Loucy (cell line): ENCODE measurements around the gene TTC9B.
"Not testable (repeated sequence)": the region's sequence is repeated elsewhere in the genome, so short reads cannot be mapped to it uniquely, and the experiment has no call there.

ENCODE experiments used
- H2AFZ ChIP-seq: fragments of 200-600 bp; sonication (generic); 2 replicates; pipeline ENCODE4 v1.6.0; 2016; ENCODE audit warnings: antibody characterized with exemption, mild to moderate bottlenecking, low read length, moderate library complexity
- H3F3A ChIP-seq: fragments of 200-600 bp; 2 replicates; pipeline ENCODE4 v1.6.0; 2016; ENCODE audit warnings: antibody characterized with exemption, low read depth, mild to moderate bottlenecking
- H3K27me3 ChIP-seq: fragments of 200-600 bp; sonication (generic); 2 replicates; pipeline ENCODE4 v1.6.1; 2014; ENCODE audit warnings: low read length, mild to moderate bottlenecking; ENCODE audit not compliant: insufficient read depth, poor library complexity, severe bottlenecking
- H3K36me3 ChIP-seq: fragments of 200-600 bp; sonication (generic); 2 replicates; pipeline ENCODE4 v1.6.1; 2016; ENCODE audit warnings: low read length; ENCODE audit not compliant: insufficient read depth
- H3K4me1 ChIP-seq: fragments of 200-600 bp; sonication (generic); 2 replicates; pipeline ENCODE4 v1.5.1; 2014; ENCODE audit warnings: low read length, mild to moderate bottlenecking; ENCODE audit not compliant: insufficient read depth, poor library complexity, severe bottlenecking
- H3K4me2 ChIP-seq: fragments of 200-600 bp; sonication (generic); 2 replicates; pipeline ENCODE4 v1.6.0; 2014; ENCODE audit warnings: antibody characterized with exemption, low read length, low read depth, mild to moderate bottlenecking; ENCODE audit not compliant: poor library complexity, severe bottlenecking
- H3K4me3 ChIP-seq: fragments of 200-600 bp; sonication (generic); 2 replicates; pipeline ENCODE4 v1.5.1; 2014; ENCODE audit warnings: low read length, mild to moderate bottlenecking, mixed read lengths; ENCODE audit not compliant: poor library complexity, severe bottlenecking
- H3K79me2 ChIP-seq: fragments of 200-600 bp; sonication (generic); 2 replicates; pipeline ENCODE4 v1.6.1; 2014; ENCODE audit warnings: low read length; ENCODE audit not compliant: insufficient read depth
- H3K9ac ChIP-seq: fragments of 200-600 bp; sonication (generic); 2 replicates; pipeline ENCODE4 v1.6.0; 2014; ENCODE audit warnings: mild to moderate bottlenecking, low read depth, low read length, moderate library complexity; ENCODE audit not compliant: poor library complexity, severe bottlenecking
- H3K9me2 ChIP-seq: fragments of 200-600 bp; sonication (generic); replicated peaks from 2 replicates; pipeline ENCODE4 v1.6.1; 2016; ENCODE audit warnings: low read depth, low read length, mixed read lengths
- H3K9me3 ChIP-seq: fragments of 200-600 bp; sonication (generic); 2 replicates; pipeline ENCODE4 v1.6.1; 2014; ENCODE audit warnings: mild to moderate bottlenecking, antibody characterized with exemption, low read length, low read depth; ENCODE audit not compliant: insufficient read depth
- H4K20me1 ChIP-seq: fragments of 200-600 bp; sonication (generic); 2 replicates; pipeline ENCODE4 v1.6.0; 2014; ENCODE audit warnings: antibody characterized with exemption, low read length, mild to moderate bottlenecking; ENCODE audit not compliant: insufficient read depth, poor library complexity, severe bottlenecking

The TTC9B gene

DNA sequence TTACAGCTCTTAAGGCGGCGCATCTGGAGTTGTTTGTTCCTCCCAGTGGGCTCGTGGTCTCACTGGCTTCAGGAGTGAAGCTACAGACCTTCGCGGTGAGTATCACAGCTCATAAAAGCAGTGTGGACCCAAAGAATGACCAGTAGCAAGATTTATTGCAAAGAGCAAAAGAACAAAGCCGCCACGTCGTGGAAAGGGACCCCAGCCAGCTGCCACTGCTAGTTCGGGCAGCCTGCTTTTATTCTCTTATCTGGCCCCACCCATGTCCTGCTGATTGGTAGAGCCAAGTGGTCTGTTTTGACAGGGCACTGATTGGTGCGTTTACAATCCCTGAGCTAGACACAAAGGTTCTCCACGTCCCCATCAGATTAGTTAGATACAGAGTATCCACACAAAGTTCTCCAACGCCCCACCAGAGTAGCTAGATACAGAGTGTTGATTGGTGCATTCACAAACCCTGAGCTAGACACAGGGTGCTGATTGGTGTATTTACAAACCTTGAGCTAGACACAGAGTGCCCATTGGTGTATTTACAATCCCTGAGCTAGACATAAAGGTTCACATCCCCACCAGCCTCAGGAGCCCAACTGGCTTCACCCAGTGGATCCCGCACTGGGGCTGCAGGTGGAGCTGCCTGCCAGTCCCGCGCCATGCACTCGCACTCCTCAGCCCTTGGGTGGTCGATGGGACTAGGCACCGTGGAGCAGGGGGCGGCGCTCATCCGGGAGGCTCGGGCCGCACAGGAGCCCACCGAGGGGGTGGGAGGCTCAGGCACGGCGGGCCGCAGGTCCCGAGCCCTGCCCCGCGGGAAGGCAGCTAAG lies 48.5 kb downstream of the TTC9B start:
- H3K4me2 ChIP-seq, H3K4me3 ChIP-seq, H3K9me3 ChIP-seq, H4K20me1 ChIP-seq, H3K79me2 ChIP-seq, H2AFZ ChIP-seq, H3K36me3 ChIP-seq, H3K9ac ChIP-seq, H3K27me3 ChIP-seq, H3F3A ChIP-seq, H3K4me1 ChIP-seq, H3K9me2 ChIP-seq: not testable (repeated sequence)
